Dendritic cell treated with granulocyte-macrophage colony-stimulating factor and Interleukin-4, amounts not matched to agents 40 ng/mL and 50 ng/mL, for 4 days (primary cell): ENCODE data around the gene PAMR1.

Experiments
- H3K27ac Mint-ChIP-seq: one replicate; pipeline ENCODE4 v1.8.0; 2022; ENCODE audit warnings: mild to moderate bottlenecking, mixed read lengths
- H3K27me3 Mint-ChIP-seq: one replicate; pipeline ENCODE4 v1.8.0; 2022; ENCODE audit warnings: mild to moderate bottlenecking, mixed read lengths
- H3K36me3 Mint-ChIP-seq: one replicate; pipeline ENCODE4 v1.8.0; 2022; ENCODE audit warnings: low read depth, mixed read lengths
- H3K4me1 Mint-ChIP-seq: one replicate; pipeline ENCODE4 v1.8.0; 2022; ENCODE audit warnings: low read depth, mixed read lengths
- H3K4me3 Mint-ChIP-seq: one replicate; pipeline ENCODE4 v1.8.0; 2022; ENCODE audit warnings: mild to moderate bottlenecking, moderate library complexity, mixed read lengths
- H3K9me3 Mint-ChIP-seq: one replicate; pipeline ENCODE4 v1.8.0; 2022; ENCODE audit warnings: mixed read lengths
- intact Hi-C: fragments of 100-400 bp; cut with micrococcal nuclease; formaldehyde crosslinking; loops from one replicate; pipeline ENCODE4 v1.15.0; 2022

The PAMR1 gene

DNA sequence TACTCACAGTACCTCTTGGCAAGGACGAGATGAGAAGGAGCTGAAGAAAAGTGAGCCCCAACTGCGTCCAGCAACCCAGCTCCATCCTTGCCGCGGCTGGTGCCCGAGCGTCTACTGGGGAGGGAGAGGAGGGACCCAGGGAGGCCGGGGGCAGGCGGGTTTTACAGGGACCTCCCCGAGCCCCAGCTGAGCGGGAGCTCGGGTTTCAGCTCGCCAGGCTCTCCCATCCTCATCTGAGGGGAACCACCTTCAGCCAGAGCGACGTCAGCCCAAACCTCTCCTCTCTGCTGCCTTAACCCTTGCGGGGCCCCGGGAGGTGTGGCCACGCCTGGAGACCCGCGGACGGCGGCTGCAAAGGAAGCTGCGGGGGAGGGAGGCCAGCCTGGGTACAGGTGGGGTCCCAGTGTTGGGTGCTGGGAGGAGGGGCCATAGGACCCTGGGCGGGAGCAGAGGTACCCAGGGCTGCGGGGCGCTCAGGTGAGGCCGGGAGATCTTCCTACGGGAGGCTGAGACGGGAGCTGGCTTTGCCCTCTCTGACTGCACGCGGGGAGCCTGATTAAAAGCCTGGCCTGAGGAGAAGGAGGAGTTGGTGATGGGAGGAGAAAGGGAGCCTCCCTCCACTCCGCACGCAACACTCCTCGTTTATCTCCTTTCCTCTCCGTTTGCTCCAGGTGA, at the start of gene PAMR1:
Gene PAMR1, minus strand, starts transcription at position 116 of the 675 bp plus-strand sequence. Its CDS starts 31 bp downstream, at position 85.
- Mint-ChIP-seq H3K27me3 (peaks cover 79% of the 10 kb centered on the region), H3K4me3 (no peak within 1 kb of the TSS), H3K9me3 (no peaks in the 10 kb centered on the region), H3K4me1 (no peaks in the 10 kb centered on the region), H3K27ac (no peak within 1 kb of the TSS), H3K36me3 (no peaks in the 10 kb centered on the region)
- intact Hi-C loops = no loop called here

- no peaks in the 10 kb centered on the region for H3K36me3 Mint-ChIP-seq
- no peak overlapping the region for H3K4me3 Mint-ChIP-seq
- intact Hi-C loops = no loop called here
- peaks cover 46% of the 10 kb centered on the region for H3K27me3 Mint-ChIP-seq
- no peak overlapping the region for H3K27ac Mint-ChIP-seq
- H3K4me1 Mint-ChIP-seq = no peaks in the 10 kb centered on the region
- peaks cover 13% of the 10 kb centered on the region for H3K9me3 Mint-ChIP-seq
Measured at GRCh38 chr11:35571696-35572095, 46.3 kb upstream of the PAMR1 start.

DNA sequence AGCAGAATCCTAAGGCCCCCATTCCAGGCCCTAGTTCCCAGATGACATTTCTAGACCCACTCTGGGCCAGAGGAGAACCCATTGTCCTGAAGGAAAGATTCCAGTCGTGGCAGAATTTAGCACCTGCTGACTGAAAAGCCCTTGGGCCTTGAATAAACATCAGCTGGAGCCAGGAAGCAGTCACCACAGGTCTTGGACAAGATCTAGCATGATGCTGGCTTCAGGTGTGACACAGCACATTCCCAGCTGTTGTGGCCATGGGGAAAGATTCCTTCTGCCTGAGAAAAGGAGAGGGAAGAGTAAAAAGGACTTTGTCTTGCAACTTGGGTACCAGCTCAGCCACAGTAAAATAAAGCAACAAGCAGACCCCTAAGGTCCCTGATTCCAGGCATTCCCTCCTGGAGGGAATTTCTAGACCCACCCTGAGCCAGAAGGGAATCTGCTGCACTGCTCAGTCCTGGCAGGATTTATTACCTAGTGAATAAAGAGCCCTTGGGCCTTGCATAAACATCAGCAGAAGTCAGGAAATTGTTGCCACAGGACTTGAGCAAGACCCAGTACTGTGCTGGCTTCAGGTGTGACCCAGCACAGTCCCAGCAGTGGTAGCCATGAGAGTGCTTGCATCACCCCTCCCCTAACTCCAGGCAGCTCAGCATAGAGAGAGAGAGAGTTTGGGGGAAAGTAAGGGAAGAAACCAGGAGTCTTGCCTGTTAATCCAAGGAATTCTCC, 42.5 kb upstream of the PAMR1 start:
- peaks cover 43% of the 10 kb centered on the region for H3K27me3 Mint-ChIP-seq
- H3K9me3 Mint-ChIP-seq = peaks cover 13% of the 10 kb centered on the region
- H3K4me1 Mint-ChIP-seq = no peaks in the 10 kb centered on the region
- H3K27ac Mint-ChIP-seq = no peak overlapping the region
- intact Hi-C loops = no loop called here
- no peaks in the 10 kb centered on the region for H3K36me3 Mint-ChIP-seq
- no peak overlapping the region for H3K4me3 Mint-ChIP-seq

- Mint-ChIP-seq H3K36me3 (no peaks in the 10 kb centered on the region), H3K27me3 (peaks cover 46% of the 10 kb centered on the region)
- intact Hi-C loops = no loop called here
Measured at GRCh38 chr11:35566885-35567284, 41.5 kb upstream of the PAMR1 start.

DNA sequence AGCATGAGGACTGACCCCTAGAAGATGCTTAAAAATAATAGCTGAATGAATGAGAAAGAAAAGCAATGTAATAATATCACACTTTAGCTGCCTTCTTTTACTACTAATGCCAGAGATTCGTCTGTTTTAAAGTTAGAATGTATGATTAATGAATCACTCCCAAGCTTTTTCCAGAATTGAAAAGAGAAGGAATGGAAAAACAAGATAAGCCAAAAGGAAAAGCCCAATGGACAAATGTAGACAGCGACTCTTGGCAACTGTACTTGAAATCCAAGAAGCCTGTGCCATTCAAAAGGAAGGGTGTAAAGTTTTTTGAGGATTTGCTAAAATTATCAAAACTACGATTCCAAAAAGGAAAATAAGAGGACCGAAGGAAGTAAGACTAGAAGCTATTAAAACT, 40.8 kb upstream of the PAMR1 start:
- H3K9me3 Mint-ChIP-seq = peaks cover 13% of the 10 kb centered on the region
- no peaks in the 10 kb centered on the region for H3K36me3 Mint-ChIP-seq
- intact Hi-C loops = no loop called here
- no peaks in the 10 kb centered on the region for H3K4me1 Mint-ChIP-seq
- H3K27ac Mint-ChIP-seq = no peak overlapping the region
- no peak overlapping the region for H3K4me3 Mint-ChIP-seq
- H3K27me3 Mint-ChIP-seq = peaks cover 44% of the 10 kb centered on the region

More at GRCh38 chr11:35566885-35567284, 41.5 kb upstream of the PAMR1 start:
- Mint-ChIP-seq H3K9me3 (peaks cover 13% of the 10 kb centered on the region), H3K4me3 (no peak overlapping the region), H3K27ac (no peak overlapping the region), H3K4me1 (no peaks in the 10 kb centered on the region)

- no peaks in the 10 kb centered on the region for H3K36me3 Mint-ChIP-seq
- intact Hi-C loops = no loop called here
- H3K4me3 Mint-ChIP-seq = no peak overlapping the region
- H3K27me3 Mint-ChIP-seq = peaks cover 40% of the 10 kb centered on the region
- no peak overlapping the region for H3K27ac Mint-ChIP-seq
- H3K9me3 Mint-ChIP-seq = peaks cover 8% of the 10 kb centered on the region
- no peaks in the 10 kb centered on the region for H3K4me1 Mint-ChIP-seq
Measured at GRCh38 chr11:35564245-35564595, 38.8 kb upstream of the PAMR1 start.

DNA sequence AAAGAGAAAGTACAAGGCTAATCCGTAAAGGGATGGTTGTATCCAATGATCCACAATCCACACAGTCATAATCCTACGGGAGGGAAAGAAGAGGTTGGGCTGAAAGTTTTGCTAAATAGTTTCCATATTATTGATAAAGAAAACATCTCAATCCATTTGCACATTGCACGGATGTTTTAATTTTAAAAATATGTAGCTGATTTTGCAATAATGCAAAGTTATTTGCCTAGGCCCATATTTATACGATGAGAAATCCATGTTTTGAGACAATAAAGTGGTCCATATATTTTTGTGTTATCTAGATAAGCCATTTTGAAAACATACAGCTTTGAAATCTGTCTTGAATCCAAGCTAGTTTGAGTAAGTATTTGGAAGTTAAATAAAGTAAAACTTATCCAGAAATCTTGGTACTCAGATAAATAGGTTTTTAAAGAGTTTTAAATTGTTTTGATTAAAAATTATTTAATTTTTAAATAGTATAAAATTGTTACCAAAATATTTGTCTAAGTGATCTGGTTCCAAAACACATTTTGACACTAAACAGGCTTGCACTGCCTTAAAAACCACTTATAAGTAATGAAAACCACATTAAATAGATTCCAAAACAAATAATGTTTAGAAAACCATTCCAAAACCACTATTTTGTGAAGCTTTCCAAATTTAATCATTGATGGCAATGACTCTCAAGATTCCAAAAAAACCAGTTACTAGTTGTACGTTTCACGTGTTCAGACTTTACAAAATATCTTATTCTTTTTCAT, 38.2 kb upstream of the PAMR1 start:
- no peaks in the 10 kb centered on the region for H3K4me1 Mint-ChIP-seq
- H3K4me3 Mint-ChIP-seq = no peak overlapping the region
- H3K27ac Mint-ChIP-seq = no peak overlapping the region
- peaks cover 2% of the 10 kb centered on the region for H3K9me3 Mint-ChIP-seq
- intact Hi-C loops = no loop called here
- H3K27me3 Mint-ChIP-seq = peaks cover 36% of the 10 kb centered on the region
- H3K36me3 Mint-ChIP-seq = no peaks in the 10 kb centered on the region

GRCh38 chr11:35559949-35560348, 34.5 kb upstream of the PAMR1 start:
- Mint-ChIP-seq H3K36me3 (no peaks in the 10 kb centered on the region), H3K27ac (no peak overlapping the region), H3K27me3 (peaks cover 23% of the 10 kb centered on the region), H3K4me1 (no peaks in the 10 kb centered on the region), H3K9me3 (no peaks in the 10 kb centered on the region), H3K4me3 (no peak overlapping the region)
- intact Hi-C loops = no loop called here

GRCh38 chr11:35558513-35558912, 33.1 kb upstream of the PAMR1 start:
- no peaks in the 10 kb centered on the region for H3K36me3 Mint-ChIP-seq
- intact Hi-C loops = no loop called here
- no peaks in the 10 kb centered on the region for H3K9me3 Mint-ChIP-seq
- no peaks in the 10 kb centered on the region for H3K4me1 Mint-ChIP-seq
- H3K4me3 Mint-ChIP-seq = no peak overlapping the region
- H3K27ac Mint-ChIP-seq = no peak overlapping the region
- peaks cover 26% of the 10 kb centered on the region for H3K27me3 Mint-ChIP-seq

- intact Hi-C loops = no loop called here
- Mint-ChIP-seq H3K9me3 (no peaks in the 10 kb centered on the region), H3K4me3 (no peak overlapping the region), H3K27me3 (peaks cover 22% of the 10 kb centered on the region), H3K36me3 (no peaks in the 10 kb centered on the region), H3K4me1 (no peaks in the 10 kb centered on the region), H3K27ac (no peak overlapping the region)
Measured at GRCh38 chr11:35555488-35555887, 30.1 kb upstream of the PAMR1 start.

- H3K27me3 Mint-ChIP-seq = peaks cover 19% of the 10 kb centered on the region
- no peaks in the 10 kb centered on the region for H3K36me3 Mint-ChIP-seq
- intact Hi-C loops = no loop called here
- H3K9me3 Mint-ChIP-seq = no peaks in the 10 kb centered on the region
- H3K4me3 Mint-ChIP-seq = no peak overlapping the region
- no peak overlapping the region for H3K27ac Mint-ChIP-seq
- H3K4me1 Mint-ChIP-seq = no peaks in the 10 kb centered on the region
Measured at GRCh38 chr11:35554491-35555437, 29.3 kb upstream of the PAMR1 start.

DNA sequence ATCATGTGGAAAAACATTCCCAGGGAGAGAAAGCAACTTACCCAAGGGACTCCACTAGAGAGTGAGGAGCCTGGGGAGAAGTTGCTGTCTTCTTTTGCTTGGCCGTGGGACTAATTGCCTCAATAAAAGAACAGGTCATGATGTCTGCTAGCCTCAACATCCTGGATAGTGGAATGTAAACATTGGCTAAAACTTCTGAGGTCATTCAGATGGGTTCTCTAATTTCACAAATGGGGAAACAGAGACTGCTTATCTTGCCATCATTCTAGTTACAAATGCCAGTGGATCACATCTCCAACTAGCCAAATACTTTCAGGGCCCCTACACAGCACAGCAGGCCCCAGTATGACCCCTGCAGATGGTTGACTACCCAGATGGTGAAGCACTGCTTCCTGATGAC, 28.4 kb upstream of the PAMR1 start:
- H3K9me3 Mint-ChIP-seq = no peaks in the 10 kb centered on the region
- intact Hi-C loops = no loop called here
- no peak overlapping the region for H3K4me3 Mint-ChIP-seq
- H3K36me3 Mint-ChIP-seq = no peaks in the 10 kb centered on the region
- no peaks in the 10 kb centered on the region for H3K4me1 Mint-ChIP-seq
- H3K27ac Mint-ChIP-seq = no peak overlapping the region
- H3K27me3 Mint-ChIP-seq = peaks cover 19% of the 10 kb centered on the region

DNA sequence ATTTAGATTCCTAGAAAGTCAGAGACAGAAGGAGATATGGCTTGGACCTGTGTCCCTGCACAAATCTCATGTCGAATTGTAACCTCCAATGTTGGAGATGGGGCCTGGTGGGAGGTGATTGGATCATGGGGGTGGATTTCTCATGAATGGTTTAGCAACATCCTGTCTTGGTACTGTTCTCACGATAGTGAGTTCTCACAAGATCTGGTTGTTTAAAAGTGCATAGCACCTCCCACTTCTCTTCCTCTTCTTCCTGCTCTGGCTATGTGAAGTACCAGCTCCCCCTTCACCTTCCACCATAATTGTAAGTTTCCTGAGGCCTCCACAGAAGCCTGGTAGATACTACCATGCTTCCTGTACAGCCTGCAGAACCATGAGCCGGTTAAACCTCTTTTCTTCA, 27.6 kb upstream of the PAMR1 start:
- Mint-ChIP-seq H3K4me1 (no peaks in the 10 kb centered on the region), H3K4me3 (no peak overlapping the region), H3K9me3 (no peaks in the 10 kb centered on the region), H3K36me3 (no peaks in the 10 kb centered on the region), H3K27me3 (peaks cover 20% of the 10 kb centered on the region), H3K27ac (no peak overlapping the region)
- intact Hi-C loops = no loop called here
